ENCODE data around the gene MKNK2. TPM values are rescaled to one million over a fixed set of nuclear protein-coding genes. Genes with fewer than 3 reads are reported as not detected.

The MKNK2 gene
- total RNA-seq, 1 experiment from 2014 or later = 271 TPM

- TF ChIP-seq ZNF274 (IDR thresholded peaks at IDR 0.05; ENCODE audit: low read depth, low read length) (no peak), EZH2 (IDR thresholded peaks at IDR 0.05) (no peak), CBX3 (IDR thresholded peaks at IDR 0.05; ENCODE audit: low read depth) (no peak)
- TF ChIP-seq, protein P1, sequence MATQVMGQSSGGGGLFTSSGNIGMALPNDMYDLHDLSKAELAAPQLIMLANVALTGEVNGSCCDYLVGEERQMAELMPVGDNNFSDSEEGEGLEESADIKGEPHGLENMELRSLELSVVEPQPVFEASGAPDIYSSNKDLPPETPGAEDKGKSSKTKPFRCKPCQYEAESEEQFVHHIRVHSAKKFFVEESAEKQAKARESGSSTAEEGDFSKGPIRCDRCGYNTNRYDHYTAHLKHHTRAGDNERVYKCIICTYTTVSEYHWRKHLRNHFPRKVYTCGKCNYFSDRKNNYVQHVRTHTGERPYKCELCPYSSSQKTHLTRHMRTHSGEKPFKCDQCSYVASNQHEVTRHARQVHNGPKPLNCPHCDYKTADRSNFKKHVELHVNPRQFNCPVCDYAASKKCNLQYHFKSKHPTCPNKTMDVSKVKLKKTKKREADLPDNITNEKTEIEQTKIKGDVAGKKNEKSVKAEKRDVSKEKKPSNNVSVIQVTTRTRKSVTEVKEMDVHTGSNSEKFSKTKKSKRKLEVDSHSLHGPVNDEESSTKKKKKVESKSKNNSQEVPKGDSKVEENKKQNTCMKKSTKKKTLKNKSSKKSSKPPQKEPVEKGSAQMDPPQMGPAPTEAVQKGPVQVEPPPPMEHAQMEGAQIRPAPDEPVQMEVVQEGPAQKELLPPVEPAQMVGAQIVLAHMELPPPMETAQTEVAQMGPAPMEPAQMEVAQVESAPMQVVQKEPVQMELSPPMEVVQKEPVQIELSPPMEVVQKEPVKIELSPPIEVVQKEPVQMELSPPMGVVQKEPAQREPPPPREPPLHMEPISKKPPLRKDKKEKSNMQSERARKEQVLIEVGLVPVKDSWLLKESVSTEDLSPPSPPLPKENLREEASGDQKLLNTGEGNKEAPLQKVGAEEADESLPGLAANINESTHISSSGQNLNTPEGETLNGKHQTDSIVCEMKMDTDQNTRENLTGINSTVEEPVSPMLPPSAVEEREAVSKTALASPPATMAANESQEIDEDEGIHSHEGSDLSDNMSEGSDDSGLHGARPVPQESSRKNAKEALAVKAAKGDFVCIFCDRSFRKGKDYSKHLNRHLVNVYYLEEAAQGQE (IDR thresholded peaks at IDR 0.05; ENCODE audit: low read depth) = no peak
- TF ChIP-seq, protein P2, sequence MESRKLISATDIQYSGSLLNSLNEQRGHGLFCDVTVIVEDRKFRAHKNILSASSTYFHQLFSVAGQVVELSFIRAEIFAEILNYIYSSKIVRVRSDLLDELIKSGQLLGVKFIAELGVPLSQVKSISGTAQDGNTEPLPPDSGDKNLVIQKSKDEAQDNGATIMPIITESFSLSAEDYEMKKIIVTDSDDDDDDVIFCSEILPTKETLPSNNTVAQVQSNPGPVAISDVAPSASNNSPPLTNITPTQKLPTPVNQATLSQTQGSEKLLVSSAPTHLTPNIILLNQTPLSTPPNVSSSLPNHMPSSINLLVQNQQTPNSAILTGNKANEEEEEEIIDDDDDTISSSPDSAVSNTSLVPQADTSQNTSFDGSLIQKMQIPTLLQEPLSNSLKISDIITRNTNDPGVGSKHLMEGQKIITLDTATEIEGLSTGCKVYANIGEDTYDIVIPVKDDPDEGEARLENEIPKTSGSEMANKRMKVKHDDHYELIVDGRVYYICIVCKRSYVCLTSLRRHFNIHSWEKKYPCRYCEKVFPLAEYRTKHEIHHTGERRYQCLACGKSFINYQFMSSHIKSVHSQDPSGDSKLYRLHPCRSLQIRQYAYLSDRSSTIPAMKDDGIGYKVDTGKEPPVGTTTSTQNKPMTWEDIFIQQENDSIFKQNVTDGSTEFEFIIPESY (IDR thresholded peaks at IDR 0.05; ENCODE audit: extremely low read depth, insufficient replicate concordance, low read length) = no peak
Observed at GRCh38 chr19:2044709-2045500, 6.1 kb downstream of the MKNK2 start (continued).
